ENCODE data around the gene UXT. TPM values are rescaled to one million over a fixed set of nuclear protein-coding genes. Genes with fewer than 3 reads are reported as not detected.

UXT gene
- total RNA-seq, 1 donor from 2014 or later = 73.5 TPM

GRCh38 chrX:47638816-47639215 is 20.2 kb downstream of the UXT start:
- Mint-ChIP-seq H3K27me3 (ENCODE audit: low read depth, unreplicated experiment) (no peaks in the 10 kb centered on the region), H3K36me3 (ENCODE audit: low read depth, unreplicated experiment) (peaks cover 8% of the 10 kb centered on the region), H3K9me3 (ENCODE audit: unreplicated experiment) (peaks cover 3% of the 10 kb centered on the region), H3K4me1 (ENCODE audit: low read depth, unreplicated experiment) (no peaks in the 10 kb centered on the region), H3K27ac (ENCODE audit: unreplicated experiment) (no peak overlapping the region), H3K4me3 (ENCODE audit: unreplicated experiment) (no peak overlapping the region)
- Histone ChIP-seq H3K9ac (ENCODE audit: low read length) (no peak overlapping the region), H3K36me3 (ENCODE audit: insufficient read depth, low read length) (peaks cover 12% of the 10 kb centered on the region), H2AFZ (ENCODE audit: low read depth, low read length) (no peak overlapping the region), H3K79me2 (ENCODE audit: insufficient read depth, low read length) (peaks cover 11% of the 10 kb centered on the region), H4K20me1 (ENCODE audit: insufficient read depth, low read length) (peaks cover 11% of the 10 kb centered on the region), H3K4me2 (ENCODE audit: low read length) (no peak overlapping the region), H3K27me3 (ENCODE audit: insufficient read depth, low read length) (no peaks in the 10 kb centered on the region), H3K4me1 (ENCODE audit: insufficient read depth, low read length) (peaks cover 3% of the 10 kb centered on the region), H3K27ac (ENCODE audit: low read depth, low read length) (no peak overlapping the region), H3K4me3 (ENCODE audit: insufficient read depth, low read depth, low read length) (no peak overlapping the region), H3K9me3 (ENCODE audit: insufficient read depth, low read depth, low read length) (no peaks in the 10 kb centered on the region)
- FAIRE-seq (no peak), DNase-seq (ENCODE audit: low read depth) (no peak)
- TF ChIP-seq EZH2 (IDR thresholded peaks at IDR 0.05; ENCODE audit: insufficient read depth, low read length) = no peak
- TF ChIP-seq CTCF (IDR thresholded peaks at IDR 0.05; ENCODE audit: insufficient read depth, low read depth, low read length) = no peak

- no peaks in the 10 kb centered on the region for H3K4me1 Mint-ChIP-seq (ENCODE audit: low read depth, unreplicated experiment)
- peaks cover 3% of the 10 kb centered on the region for H3K4me1 ChIP-seq (ENCODE audit: insufficient read depth, low read length)
- peak overlapping the region; percentile 46 for H3K4me2 ChIP-seq (ENCODE audit: low read length)
- H3K36me3 ChIP-seq (ENCODE audit: insufficient read depth, low read length) = peaks cover 12% of the 10 kb centered on the region
- no peak overlapping the region for H3K27ac Mint-ChIP-seq (ENCODE audit: unreplicated experiment)
- no peak for TF ChIP-seq EZH2 (IDR thresholded peaks at IDR 0.05; ENCODE audit: insufficient read depth, low read length)
- TF ChIP-seq CTCF (IDR thresholded peaks at IDR 0.05; ENCODE audit: insufficient read depth, low read depth, low read length) = no peak
- no peaks in the 10 kb centered on the region for H3K9me3 ChIP-seq (ENCODE audit: insufficient read depth, low read depth, low read length)
- no peak overlapping the region for H3K4me3 ChIP-seq (ENCODE audit: insufficient read depth, low read depth, low read length)
- H3K27ac ChIP-seq (ENCODE audit: low read depth, low read length) = no peak overlapping the region
- peaks cover 4% of the 10 kb centered on the region for H4K20me1 ChIP-seq (ENCODE audit: insufficient read depth, low read length)
- H3K27me3 Mint-ChIP-seq (ENCODE audit: low read depth, unreplicated experiment) = no peaks in the 10 kb centered on the region
- peaks cover 3% of the 10 kb centered on the region for H3K9me3 Mint-ChIP-seq (ENCODE audit: unreplicated experiment)
- H3K4me3 Mint-ChIP-seq (ENCODE audit: unreplicated experiment) = no peak overlapping the region
- DNase-seq (ENCODE audit: low read depth) (no peak), FAIRE-seq (no peak)
- no peak overlapping the region for H3K9ac ChIP-seq (ENCODE audit: low read length)
- H3K79me2 ChIP-seq (ENCODE audit: insufficient read depth, low read length) = no peaks in the 10 kb centered on the region
- H3K36me3 Mint-ChIP-seq (ENCODE audit: low read depth, unreplicated experiment) = peaks cover 8% of the 10 kb centered on the region
- no peak overlapping the region for H2AFZ ChIP-seq (ENCODE audit: low read depth, low read length)
- no peaks in the 10 kb centered on the region for H3K27me3 ChIP-seq (ENCODE audit: insufficient read depth, low read length)
These were observed 21.3 kb downstream of the UXT start for GRCh38 chrX:47637546-47638195.

- Mint-ChIP-seq H3K4me3 (ENCODE audit: unreplicated experiment) (no peak overlapping the region), H3K9me3 (ENCODE audit: unreplicated experiment) (no peaks in the 10 kb centered on the region), H3K27ac (ENCODE audit: unreplicated experiment) (no peak overlapping the region), H3K4me1 (ENCODE audit: low read depth, unreplicated experiment) (peaks cover 2% of the 10 kb centered on the region), H3K27me3 (ENCODE audit: low read depth, unreplicated experiment) (no peaks in the 10 kb centered on the region), H3K36me3 (ENCODE audit: low read depth, unreplicated experiment) (peaks cover 8% of the 10 kb centered on the region)
- Histone ChIP-seq H3K36me3 (ENCODE audit: insufficient read depth, low read length) (peaks cover 6% of the 10 kb centered on the region), H4K20me1 (ENCODE audit: insufficient read depth, low read length) (no peaks in the 10 kb centered on the region), H3K4me1 (ENCODE audit: insufficient read depth, low read length) (peaks cover 3% of the 10 kb centered on the region), H2AFZ (ENCODE audit: low read depth, low read length) (no peak overlapping the region), H3K9me3 (ENCODE audit: insufficient read depth, low read depth, low read length) (no peaks in the 10 kb centered on the region), H3K9ac (ENCODE audit: low read length) (no peak overlapping the region), H3K79me2 (ENCODE audit: insufficient read depth, low read length) (no peaks in the 10 kb centered on the region), H3K27ac (ENCODE audit: low read depth, low read length) (no peak overlapping the region), H3K4me3 (ENCODE audit: insufficient read depth, low read depth, low read length) (no peak overlapping the region), H3K27me3 (ENCODE audit: insufficient read depth, low read length) (no peaks in the 10 kb centered on the region), H3K4me2 (ENCODE audit: low read length) (no peak overlapping the region)
- TF ChIP-seq EZH2 (IDR thresholded peaks at IDR 0.05; ENCODE audit: insufficient read depth, low read length) (no peak), CTCF (IDR thresholded peaks at IDR 0.05; ENCODE audit: insufficient read depth, low read depth, low read length) (no peak)
- DNase-seq (ENCODE audit: low read depth) (no peak), FAIRE-seq (peak; percentile 45)
These were observed 24.0 kb downstream of the UXT start for GRCh38 chrX:47634871-47635575.
